Stomach (tissue), 4 donors: ENCODE measurements around the gene TGFB3.

Experiments
- EP300 ChIP-seq: sonication (generic); formaldehyde crosslinking; IDR thresholded peaks from one replicate; pipeline ENCODE4 v1.6.1; 2017; ENCODE audit warnings: antibody characterized with exemption
- POLR2A ChIP-seq, 4 donors: fragments of 450-650 bp; IDR thresholded peaks; one replicate each; pipeline ENCODE4 v1.6.1; 2016; ENCODE audit warnings: antibody characterized with exemption in 4 of 4, control low read depth in 2 of 4, mild to moderate bottlenecking in 1 of 4, moderate library complexity in 1 of 4

DNA sequence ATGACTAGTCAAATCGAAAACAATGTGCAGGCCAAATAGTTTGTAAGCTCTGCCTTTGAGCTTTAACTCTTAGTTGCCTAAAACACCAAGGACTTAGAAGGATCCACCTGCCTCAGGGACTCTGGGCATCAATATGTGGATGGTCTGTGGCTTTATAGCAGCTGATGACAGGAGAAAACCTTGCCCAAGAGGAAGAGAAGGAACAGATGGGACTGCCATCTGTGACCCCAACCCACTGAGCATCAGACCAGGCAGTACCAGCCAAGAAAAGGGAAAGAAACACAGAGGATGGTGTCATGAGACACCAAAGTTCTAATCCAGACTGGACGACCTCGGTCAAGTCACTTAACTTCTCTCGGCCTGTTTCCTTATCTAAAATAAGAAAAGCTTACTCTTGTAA lies 12.7 kb downstream of the TGFB3 start:
- TF ChIP-seq POLR2A (IDR thresholded peaks at IDR 0.05) (no peak), EP300 (no peak)
